Right kidney (tissue), 1 donor: ENCODE measurements around the gene ARHGAP35.
"Not testable (repeated sequence)": the region's sequence is repeated elsewhere in the genome, so short reads cannot be mapped to it uniquely, and the experiment has no call there.

ENCODE experiments used
- DNase-seq: peaks from one replicate; pipeline ENCODE4 v3.0.0-alpha.2; 2016

Gene ARHGAP35

GRCh38 chr19:46867170-46867569, 6.4 kb downstream of the ARHGAP35 start:
- no peak for DNase-seq

GRCh38 chr19:46868025-46868802, 7.4 kb downstream of the ARHGAP35 start:
- no peak for DNase-seq

GRCh38 chr19:46871173-46871572, 10.4 kb downstream of the ARHGAP35 start:
- not testable (repeated sequence) for DNase-seq

GRCh38 chr19:46872967-46873366, 12.2 kb downstream of the ARHGAP35 start:
- DNase-seq = no peak

- DNase-seq = no peak
Observed at GRCh38 chr19:46875234-46875633, 14.4 kb downstream of the ARHGAP35 start.

- no peak for DNase-seq
Observed at GRCh38 chr19:46875657-46876056, 14.9 kb downstream of the ARHGAP35 start.

GRCh38 chr19:46878613-46879375, 18.0 kb downstream of the ARHGAP35 start:
- DNase-seq = no peak

- no peak for DNase-seq
Observed at GRCh38 chr19:46880431-46880830, 19.6 kb downstream of the ARHGAP35 start.

- no peak for DNase-seq
Observed at GRCh38 chr19:46881092-46881491, 20.3 kb downstream of the ARHGAP35 start.

GRCh38 chr19:46882034-46882433, 21.2 kb downstream of the ARHGAP35 start:
- no peak for DNase-seq

- DNase-seq = not testable (repeated sequence)
Observed at GRCh38 chr19:46882751-46883150, 22.0 kb downstream of the ARHGAP35 start.

GRCh38 chr19:46885411-46885810, 24.6 kb downstream of the ARHGAP35 start:
- DNase-seq = no peak

- DNase-seq = no peak
Observed at GRCh38 chr19:46886546-46887239, 25.9 kb downstream of the ARHGAP35 start.

GRCh38 chr19:46887240-46887782, 26.5 kb downstream of the ARHGAP35 start:
- DNase-seq = no peak

- DNase-seq = no peak
Observed at GRCh38 chr19:46890423-46891170, 29.8 kb downstream of the ARHGAP35 start.

GRCh38 chr19:46892252-46893179, 31.7 kb downstream of the ARHGAP35 start:
- no peak for DNase-seq

- no peak for DNase-seq
Observed at GRCh38 chr19:46896076-46896794, 35.4 kb downstream of the ARHGAP35 start.

GRCh38 chr19:46898731-46899130, 37.9 kb downstream of the ARHGAP35 start:
- no peak for DNase-seq

GRCh38 chr19:46900341-46900740, 39.5 kb downstream of the ARHGAP35 start:
- no peak for DNase-seq
